Measurements from ENCODE around the gene NEK6. TPM values are rescaled to one million over a fixed set of nuclear protein-coding genes. Genes with fewer than 3 reads are reported as not detected.

NEK6 gene
- total and polyA plus RNA-seq, 9 donors: 7.2 to 45.1 (median 22.8) TPM

DNA sequence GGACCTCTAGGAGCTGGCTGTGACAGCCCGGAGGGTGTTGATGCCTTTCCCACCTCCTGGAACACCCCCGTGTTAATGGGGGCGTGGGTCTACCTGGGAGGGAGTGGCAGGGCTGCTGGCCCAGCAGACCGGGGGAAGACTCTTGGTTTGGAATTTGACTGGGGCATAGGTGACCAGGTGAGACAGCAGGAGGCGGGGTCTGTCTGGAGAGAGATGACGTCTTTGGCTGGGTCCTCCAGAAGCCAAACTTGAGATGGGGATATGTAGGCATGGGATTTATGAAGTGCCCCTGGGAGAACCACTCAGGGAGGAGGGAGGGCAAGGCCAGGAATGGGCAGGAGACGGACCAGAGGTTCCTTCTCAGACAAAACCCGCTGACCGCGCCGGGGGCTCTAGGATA is 42.6 kb downstream of the NEK6 start:
- H3K27me3 ChIP-seq: no peaks in the 10 kb centered on the region
- intact Hi-C loops (cut with DNase I): no loop called here
- no peak overlapping the region for H3K27ac ChIP-seq
- TF ChIP-seq POLR2A (IDR thresholded peaks at IDR 0.05) (no peak), EP300 (IDR thresholded peaks at IDR 0.05) (no peak)
- TF ChIP-seq, protein P1, sequence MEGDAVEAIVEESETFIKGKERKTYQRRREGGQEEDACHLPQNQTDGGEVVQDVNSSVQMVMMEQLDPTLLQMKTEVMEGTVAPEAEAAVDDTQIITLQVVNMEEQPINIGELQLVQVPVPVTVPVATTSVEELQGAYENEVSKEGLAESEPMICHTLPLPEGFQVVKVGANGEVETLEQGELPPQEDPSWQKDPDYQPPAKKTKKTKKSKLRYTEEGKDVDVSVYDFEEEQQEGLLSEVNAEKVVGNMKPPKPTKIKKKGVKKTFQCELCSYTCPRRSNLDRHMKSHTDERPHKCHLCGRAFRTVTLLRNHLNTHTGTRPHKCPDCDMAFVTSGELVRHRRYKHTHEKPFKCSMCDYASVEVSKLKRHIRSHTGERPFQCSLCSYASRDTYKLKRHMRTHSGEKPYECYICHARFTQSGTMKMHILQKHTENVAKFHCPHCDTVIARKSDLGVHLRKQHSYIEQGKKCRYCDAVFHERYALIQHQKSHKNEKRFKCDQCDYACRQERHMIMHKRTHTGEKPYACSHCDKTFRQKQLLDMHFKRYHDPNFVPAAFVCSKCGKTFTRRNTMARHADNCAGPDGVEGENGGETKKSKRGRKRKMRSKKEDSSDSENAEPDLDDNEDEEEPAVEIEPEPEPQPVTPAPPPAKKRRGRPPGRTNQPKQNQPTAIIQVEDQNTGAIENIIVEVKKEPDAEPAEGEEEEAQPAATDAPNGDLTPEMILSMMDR (IDR thresholded peaks at IDR 0.05): no peak
- WGBS, 3 donors: 87 to 92% (median 89%) methylated on average over 11 of the region's 11 CpGs
- H3K4me3 ChIP-seq: no peak overlapping the region
- no peak for DNase-seq
- peaks cover 18% of the 10 kb centered on the region for H3K4me1 ChIP-seq (ENCODE audit: insufficient read depth)
- no peaks in the 10 kb centered on the region for H3K36me3 ChIP-seq
- H3K9me3 ChIP-seq: no peaks in the 10 kb centered on the region

DNA sequence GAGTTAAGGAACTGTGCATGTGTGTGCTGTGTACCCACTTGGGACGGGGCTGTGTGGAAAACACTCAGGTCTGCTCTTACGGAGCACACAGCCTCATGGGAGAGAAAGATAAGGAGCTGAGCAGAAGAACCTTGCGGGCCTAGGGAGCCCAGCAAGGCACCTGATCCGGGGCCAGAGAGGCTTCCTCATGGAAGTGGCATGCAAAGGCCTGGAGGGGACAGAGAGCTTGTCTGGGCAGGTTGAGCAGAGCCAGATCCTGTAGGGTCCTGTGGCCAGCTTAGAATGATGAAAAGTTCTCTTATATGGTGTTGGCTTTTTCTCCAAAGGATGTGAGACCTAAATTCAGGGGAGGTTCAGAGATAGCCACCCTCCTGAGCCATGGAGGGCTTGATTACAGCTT is 45.2 kb downstream of the NEK6 start:
- no peaks in the 10 kb centered on the region for H3K36me3 ChIP-seq
- intact Hi-C loops (cut with DNase I): no loop called here

DNA sequence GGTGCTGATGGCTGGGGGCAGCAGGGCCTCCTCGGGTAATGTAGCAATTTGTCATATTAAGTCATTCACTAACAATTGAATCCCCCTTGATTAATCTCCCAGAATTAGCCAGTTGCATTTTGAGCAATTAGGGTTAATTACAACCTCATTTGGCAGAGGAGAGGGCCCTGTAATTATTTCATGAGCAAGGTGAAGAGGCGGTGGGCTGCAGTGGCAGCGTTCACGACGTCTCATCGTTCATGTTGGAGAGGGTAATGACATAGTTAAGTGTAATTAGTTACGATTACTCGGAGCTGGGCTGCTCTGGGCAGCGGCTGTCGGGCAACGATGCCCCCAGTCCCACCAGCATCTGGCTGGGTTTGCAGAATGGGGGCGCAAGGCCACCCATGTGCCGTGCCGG is 46.0 kb downstream of the NEK6 start:
- WGBS, 3 donors: 84 to 92% (median 90%) methylated on average over 14 of the region's 14 CpGs
- intact Hi-C loops (cut with DNase I): no loop called here
- H3K27me3 ChIP-seq: no peaks in the 10 kb centered on the region
- H3K27ac ChIP-seq: no peak overlapping the region
- no peaks in the 10 kb centered on the region for H3K36me3 ChIP-seq
- no peaks in the 10 kb centered on the region for H3K9me3 ChIP-seq
- TF ChIP-seq, protein P1 (IDR thresholded peaks at IDR 0.05): no peak
- no peak for TF ChIP-seq POLR2A (IDR thresholded peaks at IDR 0.05)
- no peak for TF ChIP-seq EP300 (IDR thresholded peaks at IDR 0.05)
- no peak overlapping the region for H3K4me3 ChIP-seq
- peaks cover under 1% of the 10 kb centered on the region for H3K4me1 ChIP-seq (ENCODE audit: insufficient read depth)
- DNase-seq: no peak

More for the DNA sequence above, 45.2 kb downstream of the NEK6 start:
- TF ChIP-seq POLR2A (IDR thresholded peaks at IDR 0.05) (no peak), EP300 (IDR thresholded peaks at IDR 0.05) (no peak)
- TF ChIP-seq, protein P1 (IDR thresholded peaks at IDR 0.05): no peak
- Histone ChIP-seq H3K4me3 (no peak overlapping the region), H3K9me3 (no peaks in the 10 kb centered on the region), H3K27me3 (no peaks in the 10 kb centered on the region), H3K27ac (no peak overlapping the region), H3K4me1 (ENCODE audit: insufficient read depth) (peaks cover 2% of the 10 kb centered on the region)
- DNase-seq: no peak
- 80 to 87% (median 85%) methylated on average over 4 of the region's 4 CpGs for WGBS, 3 donors

DNA sequence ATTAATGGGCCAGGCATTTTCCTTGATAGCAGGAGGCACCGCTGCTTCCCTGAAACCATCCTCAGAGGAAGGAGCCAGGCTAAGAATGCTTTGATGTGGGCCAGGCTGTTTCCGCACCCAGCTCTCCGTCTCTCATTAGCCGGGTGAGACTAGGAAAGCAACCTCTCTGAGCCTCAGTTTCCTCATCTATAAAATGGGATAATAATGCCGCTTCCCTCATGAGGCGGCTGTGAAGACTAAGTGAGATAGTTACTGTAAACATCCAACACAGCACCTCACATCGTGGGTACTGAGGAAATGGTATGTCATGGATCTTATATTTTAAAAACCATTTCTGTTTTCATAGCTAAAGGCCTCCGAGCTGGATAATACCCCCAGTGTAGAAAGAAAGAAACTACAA is 46.5 kb downstream of the NEK6 start:
- Histone ChIP-seq H3K4me3 (no peak overlapping the region), H3K9me3 (no peaks in the 10 kb centered on the region), H3K36me3 (no peaks in the 10 kb centered on the region), H3K4me1 (ENCODE audit: insufficient read depth) (no peaks in the 10 kb centered on the region), H3K27ac (no peak overlapping the region), H3K27me3 (no peaks in the 10 kb centered on the region)
- TF ChIP-seq, protein P1 (IDR thresholded peaks at IDR 0.05): no peak
- no peak for TF ChIP-seq POLR2A (IDR thresholded peaks at IDR 0.05)
- no peak for TF ChIP-seq EP300 (IDR thresholded peaks at IDR 0.05)
- 88 to 91% (median 91%) methylated on average over 8 of the region's 8 CpGs for WGBS, 3 donors
- DNase-seq: no peak
- intact Hi-C loops (cut with DNase I): no loop called here
